Breast epithelium (tissue), 4 donors: ENCODE results near the gene GTPBP4. TPM values are rescaled to one million over a fixed set of nuclear protein-coding genes. Genes with fewer than 3 reads are reported as not detected.

ENCODE experiments used
- DNase-seq, 2 donors: peaks; one replicate each; pipeline ENCODE4 v3.0.0-alpha.2; 2019; ENCODE audit warnings: low spot score in 2 of 2
- H3K27ac ChIP-seq, 2 donors: fragments of 200-600 bp; sonication (generic) in 1 of 2; one replicate each; pipeline ENCODE4 v1.5.1; 2016 to 2019; ENCODE audit warnings: mild to moderate bottlenecking in 1 of 2
- H3K27me3 ChIP-seq, 2 donors: fragments of 200-600 bp; sonication (generic) in 1 of 2; one replicate each; pipeline versions ENCODE4 v1.5.1 to v1.6.0; 2017 to 2019; ENCODE audit warnings: control low read depth in 1 of 2, mild to moderate bottlenecking in 1 of 2
- H3K36me3 ChIP-seq: fragments of 200-600 bp; one replicate; pipeline ENCODE4 v1.5.1; 2019
- H3K4me1 ChIP-seq, 2 donors: fragments of 200-600 bp; sonication (generic); one replicate each; pipeline ENCODE4 v1.5.1; 2016 to 2019; ENCODE audit warnings: control low read depth in 1 of 2
- H3K4me3 ChIP-seq, 3 donors: fragments of 200-600 bp; sonication (generic); 1 replicate in 2 of 3; 2 replicates in 1 of 3; pipeline ENCODE4 v1.5.1; 2016 to 2019; ENCODE audit warnings: mild to moderate bottlenecking in 3 of 3, moderate library complexity in 2 of 3
- H3K9me3 ChIP-seq, 2 donors: fragments of 200-600 bp; sonication (generic) in 1 of 2; one replicate each; pipeline ENCODE4 v1.5.1; 2016 to 2019; ENCODE audit warnings: control low read depth in 1 of 2
- POLR2A ChIP-seq: fragments of 450-650 bp; IDR thresholded peaks from one replicate; pipeline ENCODE4 v1.6.1; 2016; ENCODE audit warnings: antibody characterized with exemption, mild to moderate bottlenecking, moderate library complexity
- POLR2AphosphoS5 ChIP-seq, 3 donors: sonication (generic); formaldehyde crosslinking; IDR thresholded peaks; one replicate each; pipeline ENCODE4 v1.6.1; 2017; ENCODE audit warnings: antibody characterized with exemption in 3 of 3
- intact Hi-C: fragments of 100-400 bp; cut with DNase I; formaldehyde crosslinking; loops from one replicate; pipeline ENCODE4 v1.15.1; 2023; ENCODE audit warnings: low total_unique reads
- total RNA-seq, 3 donors: library from RNA; depleted of rRNA; stranded (reverse); fragments of >200 nt; gene quantifications; one replicate each; pipeline ENCODE4 v1.1.0, GENCODE V29; 2016
- TF ChIP-seq, protein P1 (sequence below), 3 donors: fragments of 450-650 bp; IDR thresholded peaks; one replicate each; pipeline ENCODE4 v1.5.1; 2016 to 2017; ENCODE audit warnings: antibody characterized with exemption in 3 of 3, mild to moderate bottlenecking in 3 of 3, moderate library complexity in 3 of 3

Gene GTPBP4
- total RNA-seq, 3 donors from 2014 or later = 32.6 to 51.2 (median 50.8) TPM

DNA sequence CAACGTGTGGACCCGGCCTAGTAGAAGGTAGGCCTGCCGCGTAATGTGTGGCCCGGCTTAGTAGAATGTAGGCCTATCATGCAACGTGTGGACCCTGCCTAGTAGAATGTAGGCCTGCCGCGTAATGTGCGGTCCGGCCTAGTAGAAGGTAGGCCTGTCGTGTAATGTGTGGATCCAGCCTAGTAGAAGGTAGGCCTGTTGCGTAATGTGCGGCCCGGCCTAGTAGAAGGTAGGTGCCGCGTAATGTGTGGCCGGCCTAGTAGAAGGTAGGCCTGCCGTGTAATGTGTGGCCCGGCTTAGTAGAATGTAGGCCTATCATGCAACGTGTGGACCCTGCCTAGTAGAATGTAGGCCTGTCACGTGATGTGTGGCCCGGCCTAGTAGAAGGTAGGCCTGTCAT, 11.9 kb upstream of the GTPBP4 start:
- intact Hi-C loops = no loop called here
- DNase-seq = no peak

GRCh38 chr10:978826-979421, 9.3 kb upstream of the GTPBP4 start:
- Histone ChIP-seq H3K9me3 (peaks cover 15 to 27% of the 10 kb centered on the region in 2 donors), H3K27me3 (no peaks in the 10 kb centered on the region), H3K27ac (no peak overlapping the region), H3K4me3 (no peak overlapping the region), H3K4me1 (no peaks in the 10 kb centered on the region), H3K36me3 (no peaks in the 10 kb centered on the region)
- intact Hi-C loops = no loop called here
- no peak for DNase-seq
- TF ChIP-seq POLR2A (no peak), POLR2AphosphoS5 (IDR thresholded peaks at IDR 0.05) (no peak)
- TF ChIP-seq, protein P1, sequence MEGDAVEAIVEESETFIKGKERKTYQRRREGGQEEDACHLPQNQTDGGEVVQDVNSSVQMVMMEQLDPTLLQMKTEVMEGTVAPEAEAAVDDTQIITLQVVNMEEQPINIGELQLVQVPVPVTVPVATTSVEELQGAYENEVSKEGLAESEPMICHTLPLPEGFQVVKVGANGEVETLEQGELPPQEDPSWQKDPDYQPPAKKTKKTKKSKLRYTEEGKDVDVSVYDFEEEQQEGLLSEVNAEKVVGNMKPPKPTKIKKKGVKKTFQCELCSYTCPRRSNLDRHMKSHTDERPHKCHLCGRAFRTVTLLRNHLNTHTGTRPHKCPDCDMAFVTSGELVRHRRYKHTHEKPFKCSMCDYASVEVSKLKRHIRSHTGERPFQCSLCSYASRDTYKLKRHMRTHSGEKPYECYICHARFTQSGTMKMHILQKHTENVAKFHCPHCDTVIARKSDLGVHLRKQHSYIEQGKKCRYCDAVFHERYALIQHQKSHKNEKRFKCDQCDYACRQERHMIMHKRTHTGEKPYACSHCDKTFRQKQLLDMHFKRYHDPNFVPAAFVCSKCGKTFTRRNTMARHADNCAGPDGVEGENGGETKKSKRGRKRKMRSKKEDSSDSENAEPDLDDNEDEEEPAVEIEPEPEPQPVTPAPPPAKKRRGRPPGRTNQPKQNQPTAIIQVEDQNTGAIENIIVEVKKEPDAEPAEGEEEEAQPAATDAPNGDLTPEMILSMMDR (IDR thresholded peaks at IDR 0.05) = no peak

More for the DNA sequence above, 11.9 kb upstream of the GTPBP4 start:
- Histone ChIP-seq H3K27me3 (no peaks in the 10 kb centered on the region), H3K27ac (no peak overlapping the region), H3K4me1 (no peaks in the 10 kb centered on the region), H3K9me3 (peaks cover 15 to 27% of the 10 kb centered on the region in 2 donors), H3K36me3 (no peaks in the 10 kb centered on the region), H3K4me3 (no peak overlapping the region)
- TF ChIP-seq POLR2A (no peak), POLR2AphosphoS5 (IDR thresholded peaks at IDR 0.05) (no peak)
- TF ChIP-seq, protein P1 (IDR thresholded peaks at IDR 0.05) = no peak

- no peak for TF ChIP-seq POLR2A
- no peak for TF ChIP-seq POLR2AphosphoS5 (IDR thresholded peaks at IDR 0.05)
- TF ChIP-seq, protein P1 (IDR thresholded peaks at IDR 0.05) = no peak
- peaks cover 15 to 27% of the 10 kb centered on the region in 2 donors for H3K9me3 ChIP-seq
- H3K4me1 ChIP-seq = no peaks in the 10 kb centered on the region
- H3K4me3 ChIP-seq = no peak overlapping the region
- no peak for DNase-seq
- H3K36me3 ChIP-seq = no peaks in the 10 kb centered on the region
- no peak overlapping the region for H3K27ac ChIP-seq
- intact Hi-C loops = no loop called here
- H3K27me3 ChIP-seq = no peaks in the 10 kb centered on the region
These were observed 7.7 kb upstream of the GTPBP4 start for GRCh38 chr10:980468-981093.

GRCh38 chr10:983401-983800, 4.8 kb upstream of the GTPBP4 start:
- H3K27ac ChIP-seq = no peak overlapping the region
- no peak for DNase-seq
- no peaks in the 10 kb centered on the region for H3K36me3 ChIP-seq
- TF ChIP-seq, protein P1 (IDR thresholded peaks at IDR 0.05) = no peak
- TF ChIP-seq POLR2A = no peak
- no peak for TF ChIP-seq POLR2AphosphoS5 (IDR thresholded peaks at IDR 0.05)
- H3K9me3 ChIP-seq = peaks cover 15 to 22% of the 10 kb centered on the region in 2 donors
- H3K4me1 ChIP-seq = no peaks in the 10 kb centered on the region
- no peaks in the 10 kb centered on the region for H3K27me3 ChIP-seq
- no peak overlapping the region for H3K4me3 ChIP-seq
- intact Hi-C loops = no loop called here

- no peak overlapping the region for H3K27ac ChIP-seq
- intact Hi-C loops = no loop called here
- peaks cover 15% of the 10 kb centered on the region in 2 donors for H3K9me3 ChIP-seq
- no peaks in the 10 kb centered on the region for H3K36me3 ChIP-seq
- H3K4me3 ChIP-seq = no peak overlapping the region
- no peak for DNase-seq
- TF ChIP-seq POLR2AphosphoS5 (IDR thresholded peaks at IDR 0.05) (no peak), POLR2A (no peak)
- TF ChIP-seq, protein P1 (IDR thresholded peaks at IDR 0.05) = no peak
- H3K4me1 ChIP-seq = peaks cover 0 to 2% of the 10 kb centered on the region in 2 donors
- H3K27me3 ChIP-seq = no peaks in the 10 kb centered on the region
These were observed 4.1 kb upstream of the GTPBP4 start for GRCh38 chr10:983971-984655.
